Astrocyte (in vitro differentiated cells and primary cell): Measurements from ENCODE around the gene MUC13. TPM values are rescaled to one million over a fixed set of nuclear protein-coding genes. Genes with fewer than 3 reads are reported as not detected.

Experiments
- DNase-seq: peaks from one replicate; pipeline ENCODE4 v3.0.0-alpha.2; 2010; ENCODE audit warnings: low read depth
- FAIRE-seq: peaks from 2 replicates; lab custom pipeline; 2011; peaks lifted over from hg19 to GRCh38; lab: Jason Lieb, UNC
- H2AFZ ChIP-seq: 2 replicates; pipeline ENCODE4 v1.6.0; 2012; ENCODE audit warnings: low read depth, low read length, inconsistent platforms
- H3K27ac ChIP-seq: 2 replicates; pipeline ENCODE4 v1.5.1; 2011; ENCODE audit warnings: low read depth, low read length, inconsistent platforms
- H3K27me3 ChIP-seq: 2 replicates; pipeline ENCODE4 v1.6.0; 2011; ENCODE audit warnings: low read length, inconsistent platforms; ENCODE audit not compliant: insufficient read depth
- H3K36me3 ChIP-seq: 2 replicates; pipeline ENCODE4 v1.5.1; 2011; ENCODE audit warnings: low read length, inconsistent platforms; ENCODE audit not compliant: insufficient read depth
- H3K4me1 ChIP-seq: 2 replicates; pipeline ENCODE4 v1.5.1; 2011; ENCODE audit warnings: low read length, inconsistent platforms; ENCODE audit not compliant: insufficient read depth
- H3K4me2 ChIP-seq: 2 replicates; pipeline ENCODE4 v1.6.0; 2012; ENCODE audit warnings: low read length, inconsistent platforms
- H3K4me3 ChIP-seq: 2 replicates; pipeline ENCODE4 v1.5.1; 2011; ENCODE audit warnings: low read depth, mild to moderate bottlenecking, low read length, inconsistent platforms; ENCODE audit not compliant: insufficient read depth
- H3K79me2 ChIP-seq: 2 replicates; pipeline ENCODE4 v1.6.0; 2012; ENCODE audit warnings: mild to moderate bottlenecking, low read length, inconsistent platforms; ENCODE audit not compliant: insufficient read depth
- H3K9ac ChIP-seq: 2 replicates; pipeline ENCODE4 v1.6.0; 2012; ENCODE audit warnings: mild to moderate bottlenecking, low read length, inconsistent platforms
- H3K9me3 ChIP-seq: 2 replicates; pipeline ENCODE4 v1.5.1; 2012; ENCODE audit warnings: low read depth, mild to moderate bottlenecking, low read length, inconsistent platforms; ENCODE audit not compliant: insufficient read depth
- H4K20me1 ChIP-seq: 2 replicates; pipeline ENCODE4 v1.6.0; 2012; ENCODE audit warnings: low read length, inconsistent platforms; ENCODE audit not compliant: insufficient read depth
- H3K27ac Mint-ChIP-seq: one replicate; pipeline ENCODE4 v1.8.0; 2021; ENCODE audit warnings: mild to moderate bottlenecking, mixed read lengths; ENCODE audit not compliant: unreplicated experiment
- H3K27me3 Mint-ChIP-seq: one replicate; pipeline ENCODE4 v1.8.0; 2021; ENCODE audit warnings: low read depth, mixed read lengths; ENCODE audit not compliant: unreplicated experiment
- H3K36me3 Mint-ChIP-seq: one replicate; pipeline ENCODE4 v1.8.0; 2021; ENCODE audit warnings: low read depth, mixed read lengths; ENCODE audit not compliant: unreplicated experiment
- H3K4me1 Mint-ChIP-seq: one replicate; pipeline ENCODE4 v1.8.0; 2021; ENCODE audit warnings: low read depth, mixed read lengths; ENCODE audit not compliant: unreplicated experiment
- H3K4me3 Mint-ChIP-seq: one replicate; pipeline ENCODE4 v1.8.0; 2021; ENCODE audit warnings: mild to moderate bottlenecking, moderate library complexity, mixed read lengths; ENCODE audit not compliant: unreplicated experiment
- H3K9me3 Mint-ChIP-seq: one replicate; pipeline ENCODE4 v1.8.0; 2021; ENCODE audit warnings: mild to moderate bottlenecking, mixed read lengths; ENCODE audit not compliant: unreplicated experiment
- EZH2 ChIP-seq: IDR thresholded peaks from 2 replicates; pipeline ENCODE4 v1.6.1; 2012; ENCODE audit warnings: mild to moderate bottlenecking, low read length, inconsistent platforms; ENCODE audit not compliant: insufficient read depth
- total RNA-seq: library from RNA; stranded (reverse); gene quantifications from 2 replicates; pipeline ENCODE4 v1.2.1, GENCODE V29; 2021
- TF ChIP-seq, protein P1 (sequence below): IDR thresholded peaks from 2 replicates; pipeline ENCODE4 v1.5.1; 2011; ENCODE audit warnings: low read depth, mild to moderate bottlenecking, inconsistent platforms, low read length, moderate library complexity; ENCODE audit not compliant: insufficient read depth

The MUC13 gene
- total RNA-seq, 1 donor from 2014 or later = not detected

DNA sequence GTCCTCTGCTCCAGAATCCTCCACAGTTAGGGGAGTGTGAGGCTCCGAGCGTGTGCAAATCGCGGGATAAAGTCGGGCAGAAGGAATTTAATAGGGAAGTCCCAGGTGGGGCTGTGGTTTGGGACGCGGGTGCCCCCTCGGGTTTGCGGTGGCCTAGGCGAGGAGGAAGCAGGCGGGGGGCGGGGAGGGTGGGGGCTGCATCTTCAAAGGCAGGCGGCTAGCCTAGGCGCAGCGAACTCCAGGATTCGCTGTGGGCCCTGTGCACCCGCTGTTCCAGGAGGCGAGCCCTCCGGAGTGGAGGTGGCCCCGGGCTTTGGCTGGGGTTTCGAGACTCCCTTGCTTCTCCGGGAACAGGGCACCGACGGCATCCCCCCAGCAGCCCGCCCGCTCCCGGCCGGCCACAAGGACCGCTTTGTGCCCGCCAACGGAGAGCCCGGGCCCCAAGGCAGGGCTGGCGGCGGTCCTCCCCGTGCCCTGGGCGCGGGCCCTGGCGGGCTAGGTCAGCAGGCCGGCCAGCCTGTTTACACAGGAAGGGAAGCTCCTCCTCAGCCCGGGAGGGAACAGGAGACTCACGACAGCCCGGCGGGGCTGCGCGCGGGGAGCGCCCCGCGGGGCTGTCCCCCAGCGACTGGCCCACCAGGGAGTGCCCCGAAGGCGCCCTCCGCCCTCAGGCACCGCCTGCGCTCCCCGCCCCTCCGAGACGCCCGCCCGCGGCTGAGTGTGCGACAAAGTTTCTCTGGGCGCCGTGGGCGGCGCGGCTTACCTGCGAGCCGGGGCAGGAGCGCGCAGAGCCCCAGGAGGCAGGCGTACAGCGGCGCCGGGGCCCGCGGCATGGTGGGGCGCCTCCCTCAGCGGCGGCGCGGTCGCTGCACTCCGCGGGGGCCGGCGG lies 48.1 kb downstream of the MUC13 start:
- Histone ChIP-seq H3K9me3 (no peaks in the 10 kb centered on the region), H3K36me3 (peaks cover 3% of the 10 kb centered on the region), H3K4me3 (peak overlapping the region; percentile 70), H3K27ac (peak overlapping the region; percentile 80), H3K27me3 (no peaks in the 10 kb centered on the region), H4K20me1 (no peaks in the 10 kb centered on the region), H2AFZ (peak overlapping the region; percentile 39), H3K9ac (peak overlapping the region; percentile 91), H3K4me1 (peaks cover 47% of the 10 kb centered on the region), H3K4me2 (peak overlapping the region; percentile 94), H3K79me2 (peaks cover 51% of the 10 kb centered on the region)
- TF ChIP-seq EZH2 = no peak
- TF ChIP-seq, protein P1, sequence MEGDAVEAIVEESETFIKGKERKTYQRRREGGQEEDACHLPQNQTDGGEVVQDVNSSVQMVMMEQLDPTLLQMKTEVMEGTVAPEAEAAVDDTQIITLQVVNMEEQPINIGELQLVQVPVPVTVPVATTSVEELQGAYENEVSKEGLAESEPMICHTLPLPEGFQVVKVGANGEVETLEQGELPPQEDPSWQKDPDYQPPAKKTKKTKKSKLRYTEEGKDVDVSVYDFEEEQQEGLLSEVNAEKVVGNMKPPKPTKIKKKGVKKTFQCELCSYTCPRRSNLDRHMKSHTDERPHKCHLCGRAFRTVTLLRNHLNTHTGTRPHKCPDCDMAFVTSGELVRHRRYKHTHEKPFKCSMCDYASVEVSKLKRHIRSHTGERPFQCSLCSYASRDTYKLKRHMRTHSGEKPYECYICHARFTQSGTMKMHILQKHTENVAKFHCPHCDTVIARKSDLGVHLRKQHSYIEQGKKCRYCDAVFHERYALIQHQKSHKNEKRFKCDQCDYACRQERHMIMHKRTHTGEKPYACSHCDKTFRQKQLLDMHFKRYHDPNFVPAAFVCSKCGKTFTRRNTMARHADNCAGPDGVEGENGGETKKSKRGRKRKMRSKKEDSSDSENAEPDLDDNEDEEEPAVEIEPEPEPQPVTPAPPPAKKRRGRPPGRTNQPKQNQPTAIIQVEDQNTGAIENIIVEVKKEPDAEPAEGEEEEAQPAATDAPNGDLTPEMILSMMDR = no peak
- Mint-ChIP-seq H3K27me3 (no peaks in the 10 kb centered on the region), H3K27ac (peak overlapping the region; percentile 87), H3K4me1 (peaks cover 35% of the 10 kb centered on the region), H3K9me3 (no peaks in the 10 kb centered on the region), H3K4me3 (peak overlapping the region; percentile 91), H3K36me3 (no peaks in the 10 kb centered on the region)
- FAIRE-seq (no peak), DNase-seq (no peak)

DNA sequence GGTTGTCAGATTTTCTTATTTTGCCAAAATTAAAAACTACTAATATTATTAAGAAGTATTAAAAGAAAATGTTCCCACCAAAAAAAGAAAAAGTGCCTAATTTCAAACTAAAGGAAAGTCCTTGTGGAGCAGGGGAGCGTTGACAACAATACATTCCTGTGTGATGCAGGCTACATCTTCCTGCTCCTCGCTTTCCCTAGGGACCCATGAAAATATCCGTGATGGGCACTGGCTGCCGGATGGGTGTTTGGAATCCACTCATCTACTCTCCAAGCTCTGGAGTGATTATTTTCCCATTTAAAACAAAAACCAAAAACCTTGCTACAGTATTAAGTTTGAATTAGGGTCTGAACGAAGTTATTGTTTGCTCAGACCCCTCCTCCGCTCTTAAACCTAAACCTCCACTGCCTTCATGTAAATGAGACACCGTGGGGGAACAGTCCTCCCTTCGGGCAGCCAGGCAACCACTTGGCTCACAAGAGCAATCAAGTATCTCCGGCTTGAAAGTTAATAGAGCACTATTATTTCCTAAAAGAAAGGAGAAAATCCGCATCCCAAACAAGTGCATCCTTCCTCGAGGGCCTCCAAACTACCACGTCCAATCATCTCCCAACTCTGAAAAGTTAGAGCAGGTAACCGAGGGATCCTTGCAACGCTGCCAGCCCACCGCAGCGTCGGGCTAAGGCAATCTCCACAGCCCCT lies 48.9 kb downstream of the MUC13 start:
- Mint-ChIP-seq H3K27ac (peak overlapping the region; percentile 87), H3K36me3 (no peaks in the 10 kb centered on the region), H3K9me3 (no peaks in the 10 kb centered on the region), H3K4me1 (peaks cover 32% of the 10 kb centered on the region), H3K27me3 (no peaks in the 10 kb centered on the region), H3K4me3 (peak overlapping the region; percentile 91)
- TF ChIP-seq EZH2 = no peak
- TF ChIP-seq, protein P1 = no peak
- FAIRE-seq (no peak), DNase-seq (no peak)
- Histone ChIP-seq H3K27me3 (no peaks in the 10 kb centered on the region), H3K36me3 (peaks cover 3% of the 10 kb centered on the region), H2AFZ (no peak overlapping the region), H3K9me3 (no peaks in the 10 kb centered on the region), H3K27ac (peak overlapping the region; percentile 80), H3K4me3 (peak overlapping the region; percentile 70), H3K9ac (peak overlapping the region; percentile 91), H3K79me2 (peaks cover 59% of the 10 kb centered on the region), H4K20me1 (no peaks in the 10 kb centered on the region), H3K4me1 (peaks cover 47% of the 10 kb centered on the region), H3K4me2 (peak overlapping the region; percentile 94)
